Measurements from ENCODE around the gene UTP4. TPM values are rescaled to one million over a fixed set of nuclear protein-coding genes. Genes with fewer than 3 reads are reported as not detected.

The UTP4 gene
- total RNA-seq (56.1 and 60.2 TPM in 2 replicates), polyA plus RNA-seq (59.5 and 67.2 TPM in 2 replicates), polyA minus RNA-seq (108 and 115 TPM in 2 replicates), Bru-seq, nascent RNA (percentile 79 among the genes with signal in this experiment), BruChase-seq, experiment 1, labeled RNA remaining after a 6-hour chase (percentile 79 among the genes with signal in this experiment), BruChase-seq, experiment 2, labeled RNA remaining after a 2-hour chase (percentile 79 among the genes with signal in this experiment)
- 52.8 and 58.9 TPM in 2 replicates for polyA plus RNA-seq (2011; cell fraction: cytosol; rRNA removed)
- polyA plus RNA-seq (2011; cell fraction: nucleus; rRNA removed), result 66.5 and 81.0 TPM in 2 replicates
- polyA plus RNA-seq (2012), result 61.6 and 78.5 TPM in 2 replicates
- polyA minus RNA-seq (2011; cell fraction: cytosol; rRNA and poly(A)+ RNA removed), result 61.8 TPM
- 30.3 and 44.3 TPM in 2 replicates for polyA minus RNA-seq (2011; cell fraction: nucleus; rRNA and poly(A)+ RNA removed)
- long read RNA-seq, transcript UTP4-203 (17 exons, 2,186 nt), result minor isoform, 15 of 190 reads
- long read RNA-seq, transcript UTP4-201 (17 exons, 2,322 nt), result major isoform, 133 of 190 reads
- long read RNA-seq, partial matches to known transcripts, result 17 of 190 reads
- long read RNA-seq, other reads (novel, unspliced or antisense), result 24 of 190 reads

- TF ChIP-seq GATA2 (IDR thresholded peaks at IDR 0.05; ENCODE audit: insufficient read depth, insufficient read length, low read depth, low read length) (no peak), JUN (IDR thresholded peaks at IDR 0.05; ENCODE audit: borderline replicate concordance, insufficient read depth, insufficient read length, low read depth) (no peak), FOS (IDR thresholded peaks at IDR 0.05; ENCODE audit: borderline replicate concordance, insufficient read depth, low read length) (no peak), MAX (IDR thresholded peaks at IDR 0.05; ENCODE audit: insufficient read depth, insufficient read length) (peak; percentile 84), MYC (IDR thresholded peaks at IDR 0.05; ENCODE audit: low read depth, low read length) (peak; percentile 85), CTCF (IDR thresholded peaks at IDR 0.05; ENCODE audit: extremely low read depth in 1 of 2, insufficient read depth in 1 of 2, low read depth in 1 of 2, low read length in 2 of 2) (no peak), POLR2AphosphoS5 (IDR thresholded peaks at IDR 0.05; ENCODE audit: insufficient read depth, low read depth, low read length) (peak; percentile 73), POLR2A (IDR thresholded peaks at IDR 0.05; ENCODE audit: low read depth, low read length) (no peak)
- Histone ChIP-seq H3K4me1 (ENCODE audit: control insufficient read depth, extremely low read depth, insufficient read depth, low read length) (peaks cover 24% of the 10 kb centered on the region), H3K36me3 (ENCODE audit: control insufficient read depth in 2 of 2, extremely low read depth in 1 of 2, insufficient read depth in 2 of 2, low read length in 2 of 2) (peaks cover 3 to 5% of the 10 kb centered on the region in 2 experiments), H3K4me3 (replicated peaks in 1 of 3; ENCODE audit: insufficient read depth in 1 of 3, low read depth in 1 of 3, low read length in 3 of 3) (peak within 1 kb of the TSS; percentile 94 to 99 (median 96)), H2AFZ (ENCODE audit: low read depth, low read length) (peak within 1 kb of the TSS; percentile 85), H4K20me1 (replicated peaks; ENCODE audit: control insufficient read depth, extremely low read depth, insufficient read depth, low read length) (no peaks in the 10 kb centered on the region), H3K27ac (ENCODE audit: insufficient read depth, low read depth, low read length) (peak within 1 kb of the TSS; percentile 83), H3K9me3 (replicated peaks; ENCODE audit: control insufficient read depth, insufficient read depth, low read length) (no peaks in the 10 kb centered on the region), H3K27me3 (ENCODE audit: control insufficient read depth in 2 of 2, insufficient read depth in 2 of 2, low read length in 2 of 2) (no peaks in the 10 kb centered on the region), H3K9me1 (replicated peaks; ENCODE audit: control insufficient read depth, extremely low read depth, insufficient read depth, low read length) (no peaks in the 10 kb centered on the region), H3K79me2 (ENCODE audit: control insufficient read depth, insufficient read depth, low read length) (peaks cover 88% of the 10 kb centered on the region), H3K4me2 (ENCODE audit: insufficient read depth, low read length) (peak within 1 kb of the TSS; percentile 73), H3K9ac (replicated peaks; ENCODE audit: extremely low read depth, insufficient read depth, low read length) (peak within 1 kb of the TSS; percentile 91)
- intact Hi-C loops (cut with micrococcal nuclease) (no loop called here), dilution Hi-C loops (cut with MboI; ENCODE audit: extremely low pct_ligation_motif_present, low sequenced_read_pairs) (no loop called here)
- POLR2A ChIA-PET, result interaction anchor here (0.6 kb wide), 1 partner anchor 18 kb away, joined by 5 read pairs; no protein-coding TSS in a partner anchor
- FAIRE-seq, result peak; percentile 83
- CTCF ChIA-PET, result interaction anchor here (1.2 to 1.5 kb wide), 3 partner anchors 18 to 285 kb away, joined by 3 to 7 read pairs (median 3); no protein-coding TSS in a partner anchor
- no TSS peak for BruUV-seq (replicated peaks)
- DNase-seq (ENCODE audit: low read depth, low spot score), result peak; percentile 74
These were observed at the start of gene UTP4, which contains the start of gene CHTF8 for GRCh38 chr16:69132424-69133252. Gene UTP4 (plus strand): TSS chr16:69132649. CDS start chr16:69133460, 811 bp downstream. Gene CHTF8 (minus strand): TSS chr16:69132588. CDS start chr16:69121458, 11,130 bp downstream.

All from endothelial cell of umbilical vein (primary cell).